MCF 10A (cell line): ENCODE data around the gene MLYCD. TPM values are rescaled to one million over a fixed set of nuclear protein-coding genes. Genes with fewer than 3 reads are reported as not detected.

Experiments
- BruUV-seq: library from RNA; stranded (reverse); fragments of 400-500 nt; replicated peaks from 2 replicates; lab custom pipeline; 2021; lab: Mats Ljungman, UMichigan
- CTCF ChIA-PET: fragments of 300-600 bp; sonication (Branson Sonifier 250); formaldehyde crosslinking; extraction: SDS; loops from one replicate; lab custom pipeline; 2021; ENCODE audit warnings: antibody characterized with exemption, inconsistent platforms; lab: Yijun Ruan, JAX
- POLR2A ChIA-PET: fragments of 300-600, 350-650 bp; sonication (Branson Sonifier 250); formaldehyde crosslinking; extraction: SDS; loops from one replicate; lab custom pipeline; 2020; ENCODE audit warnings: antibody characterized with exemption, inconsistent platforms; lab: Yijun Ruan, JAX
- DNase-seq: peaks from one replicate; pipeline ENCODE4 v3.0.0-alpha.2; 2018; ENCODE audit not compliant: unreplicated experiment
- H3K27ac Mint-ChIP-seq: one replicate; pipeline ENCODE4 v1.8.0; 2022; ENCODE audit warnings: mild to moderate bottlenecking, low read depth, mixed read lengths; ENCODE audit not compliant: unreplicated experiment
- H3K27me3 Mint-ChIP-seq: one replicate; pipeline ENCODE4 v1.8.0; 2022; ENCODE audit warnings: mixed read lengths; ENCODE audit not compliant: insufficient read depth, unreplicated experiment
- H3K36me3 Mint-ChIP-seq: one replicate; pipeline ENCODE4 v1.8.0; 2022; ENCODE audit warnings: mild to moderate bottlenecking, moderate library complexity, mixed read lengths; ENCODE audit not compliant: insufficient read depth, unreplicated experiment
- H3K4me1 Mint-ChIP-seq: one replicate; pipeline ENCODE4 v1.8.0; 2022; ENCODE audit warnings: mixed read lengths; ENCODE audit not compliant: insufficient read depth, unreplicated experiment
- H3K4me3 Mint-ChIP-seq: one replicate; pipeline ENCODE4 v1.8.0; 2022; ENCODE audit warnings: mild to moderate bottlenecking, moderate library complexity, mixed read lengths; ENCODE audit not compliant: unreplicated experiment
- H3K9me3 Mint-ChIP-seq: one replicate; pipeline ENCODE4 v1.8.0; 2022; ENCODE audit warnings: mixed read lengths; ENCODE audit not compliant: unreplicated experiment
- CTCF ChIP-seq: fragments of 200-600 bp; IDR thresholded peaks from one replicate; pipeline ENCODE4 v1.8.0; 2022; ENCODE audit warnings: antibody characterized with exemption, mild to moderate bottlenecking; ENCODE audit not compliant: unreplicated experiment
- intact Hi-C: fragments of 100-400 bp; cut with micrococcal nuclease; formaldehyde crosslinking; loops from 2 replicates; pipeline ENCODE4 v1.14.1; 2022
- total RNA-seq: library from RNA; stranded (reverse); gene quantifications from 2 replicates; pipeline ENCODE4 v1.2.3, GENCODE V29; 2022

Gene MLYCD
- total RNA-seq, 1 experiment from 2014 or later: 2.5 TPM

- no peak overlapping the region for H3K4me3 Mint-ChIP-seq
- no TSS peak for BruUV-seq
- POLR2A ChIA-PET: interaction anchor here (0.6 kb wide), 1 partner anchor 14 kb away, joined by 3 read pairs; no protein-coding TSS in a partner anchor
- no peaks in the 10 kb centered on the region for H3K4me1 Mint-ChIP-seq
- peaks cover 16% of the 10 kb centered on the region for H3K27me3 Mint-ChIP-seq
- H3K9me3 Mint-ChIP-seq: no peaks in the 10 kb centered on the region
- intact Hi-C loops: no loop called here
- no peak for DNase-seq
- H3K36me3 Mint-ChIP-seq: no peaks in the 10 kb centered on the region
- TF ChIP-seq CTCF: no peak
- no peak overlapping the region for H3K27ac Mint-ChIP-seq
- CTCF ChIA-PET: interaction anchor here (0.8 to 3.9 kb wide), 3 partner anchors 8 to 142 kb away, joined by 3 to 21 read pairs (median 3); no protein-coding TSS in a partner anchor
Measured at GRCh38 chr16:83935005-83935857, 36.3 kb downstream of the MLYCD start.

GRCh38 chr16:83935858-83936255 lies 36.9 kb downstream of the MLYCD start:
- H3K9me3 Mint-ChIP-seq: no peaks in the 10 kb centered on the region
- intact Hi-C loops: no loop called here
- H3K36me3 Mint-ChIP-seq: no peaks in the 10 kb centered on the region
- peaks cover 16% of the 10 kb centered on the region for H3K27me3 Mint-ChIP-seq
- H3K4me1 Mint-ChIP-seq: no peaks in the 10 kb centered on the region
- H3K4me3 Mint-ChIP-seq: no peak overlapping the region
- BruUV-seq: no TSS peak
- DNase-seq: no peak
- ChIA-PET CTCF (interaction anchor here (0.6 to 3.9 kb wide), 4 partner anchors 9 to 275 kb away, joined by 3 to 21 read pairs (median 3); no protein-coding TSS in a partner anchor), POLR2A (interaction anchor here (0.6 kb wide), 1 partner anchor 13 kb away, joined by 3 read pairs; no protein-coding TSS in a partner anchor)
- no peak overlapping the region for H3K27ac Mint-ChIP-seq
- TF ChIP-seq CTCF: no peak

- CTCF ChIA-PET: interaction anchor here (0.6 to 3.9 kb wide), 4 partner anchors 10 to 274 kb away, joined by 3 to 21 read pairs (median 3); no protein-coding TSS in a partner anchor
- Mint-ChIP-seq H3K9me3 (no peaks in the 10 kb centered on the region), H3K4me1 (no peaks in the 10 kb centered on the region), H3K27ac (no peak overlapping the region), H3K4me3 (no peak overlapping the region), H3K36me3 (no peaks in the 10 kb centered on the region), H3K27me3 (peaks cover 16% of the 10 kb centered on the region)
- BruUV-seq: no TSS peak
- no peak for DNase-seq
- intact Hi-C loops: no loop called here
- POLR2A ChIA-PET: interaction anchor here (1.0 kb wide), 1 partner anchor 10 kb away, joined by 4 read pairs; no protein-coding TSS in a partner anchor
- no peak for TF ChIP-seq CTCF
Measured at GRCh38 chr16:83936581-83937165, 37.8 kb downstream of the MLYCD start.

- CTCF ChIA-PET: interaction anchor here (0.9 to 3.9 kb wide), 3 partner anchors 10 to 16 kb away, joined by 3 to 21 read pairs (median 3); no protein-coding TSS in a partner anchor
Measured at GRCh38 chr16:83937267-83937666, 38.4 kb downstream of the MLYCD start.

More at GRCh38 chr16:83937267-83937666, 38.4 kb downstream of the MLYCD start:
- no peaks in the 10 kb centered on the region for H3K36me3 Mint-ChIP-seq
- no peak for TF ChIP-seq CTCF
- BruUV-seq: no TSS peak
- no peak for DNase-seq
- no peaks in the 10 kb centered on the region for H3K9me3 Mint-ChIP-seq
- H3K27me3 Mint-ChIP-seq: peaks cover 16% of the 10 kb centered on the region
- H3K4me1 Mint-ChIP-seq: no peaks in the 10 kb centered on the region
- no peak overlapping the region for H3K27ac Mint-ChIP-seq
- intact Hi-C loops: no loop called here
- POLR2A ChIA-PET: interaction anchor here (1.0 kb wide), 1 partner anchor 10 kb away, joined by 4 read pairs; no protein-coding TSS in a partner anchor
- no peak overlapping the region for H3K4me3 Mint-ChIP-seq
